Activated CD4-positive, alpha-beta T cell treated with anti-CD3 and anti-CD28 coated beads, Interleukin-2, amount 50 U/mL, for 24 hours (primary cell): ENCODE data around the gene PRPF6.

Experiments
- DNase-seq, 2 donors: peaks; one replicate each; pipeline ENCODE4 v3.0.0-alpha.2; 2020; ENCODE audit warnings: low read depth in 1 of 2, low spot score in 1 of 2

PRPF6 gene

GRCh38 chr20:64047968-64048401, 67.1 kb downstream of the PRPF6 start:
- DNase-seq, result no peak

GRCh38 chr20:64048402-64049044, 67.6 kb downstream of the PRPF6 start:
- DNase-seq, result no peak

GRCh38 chr20:64049060-64049877, 68.3 kb downstream of the PRPF6 start, which contains the start of gene SOX18:
Gene SOX18 (minus strand): TSS chr20:64049639. CDS start chr20:64049516, 123 bp downstream.
- no peak for DNase-seq

- no peak for DNase-seq
Observed at GRCh38 chr20:64049878-64050260, 68.9 kb downstream of the PRPF6 start.

GRCh38 chr20:64050261-64051032, 69.5 kb downstream of the PRPF6 start:
- DNase-seq, result no peak

GRCh38 chr20:64051033-64051452, 70.1 kb downstream of the PRPF6 start:
- no peak for DNase-seq

GRCh38 chr20:64051561-64052325, 70.8 kb downstream of the PRPF6 start:
- DNase-seq, result no peak

GRCh38 chr20:64052326-64052722, 71.4 kb downstream of the PRPF6 start:
- no peak for DNase-seq

- DNase-seq, result no peak
Observed at GRCh38 chr20:64052987-64053840, 72.3 kb downstream of the PRPF6 start.

- DNase-seq, result no peak
Observed at GRCh38 chr20:64053841-64054661, 73.1 kb downstream of the PRPF6 start.

- DNase-seq, result no peak
Observed at GRCh38 chr20:64055396-64055892, 74.5 kb downstream of the PRPF6 start.

- DNase-seq, result no peak
Observed at GRCh38 chr20:64055893-64056638, 75.1 kb downstream of the PRPF6 start.

GRCh38 chr20:64056639-64056888, 75.6 kb downstream of the PRPF6 start:
- DNase-seq, result no peak

GRCh38 chr20:64056889-64057627, 76.1 kb downstream of the PRPF6 start:
- no peak for DNase-seq

GRCh38 chr20:64057628-64058498, 76.9 kb downstream of the PRPF6 start:
- peak; percentile 74 to 76 for DNase-seq

- no peak for DNase-seq
Observed at GRCh38 chr20:64058536-64058935, 77.6 kb downstream of the PRPF6 start.

- no peak for DNase-seq
Observed at GRCh38 chr20:64062276-64062595, 81.3 kb downstream of the PRPF6 start.
